ENCODE measurements around the gene ADGRF3.
"Not testable (repeated sequence)": the region's sequence is repeated elsewhere in the genome, so short reads cannot be mapped to it uniquely, and the experiment has no call there.

The ADGRF3 gene

DNA sequence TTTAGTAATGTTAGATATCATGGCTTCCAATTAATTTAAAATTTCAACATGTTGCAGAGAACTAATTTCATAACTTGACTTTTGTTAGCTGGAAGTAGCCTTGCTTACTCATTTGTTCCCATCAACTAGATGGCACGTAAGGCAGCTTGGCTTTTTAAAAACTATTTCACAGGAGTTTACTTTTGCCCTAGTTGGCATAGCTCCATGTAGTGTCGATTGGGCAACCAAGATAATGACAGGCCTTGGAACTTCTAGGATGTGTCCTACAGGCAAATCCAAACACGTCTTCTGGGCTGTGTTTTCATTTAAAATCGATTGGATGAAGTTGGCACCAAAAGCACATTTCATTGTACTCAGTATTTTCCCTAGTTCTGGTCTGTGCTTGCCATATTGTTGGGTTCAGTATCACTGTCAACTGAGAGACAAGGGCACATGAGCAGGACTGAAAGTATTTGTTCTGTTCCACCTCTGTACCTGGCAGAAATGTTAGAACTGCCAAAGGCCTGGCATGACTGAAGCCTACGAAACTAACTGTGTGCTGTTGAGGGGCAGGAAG lies 72.5 kb downstream of the ADGRF3 start:
- no peak for DNase-seq (ENCODE audit: low read depth)

DNA sequence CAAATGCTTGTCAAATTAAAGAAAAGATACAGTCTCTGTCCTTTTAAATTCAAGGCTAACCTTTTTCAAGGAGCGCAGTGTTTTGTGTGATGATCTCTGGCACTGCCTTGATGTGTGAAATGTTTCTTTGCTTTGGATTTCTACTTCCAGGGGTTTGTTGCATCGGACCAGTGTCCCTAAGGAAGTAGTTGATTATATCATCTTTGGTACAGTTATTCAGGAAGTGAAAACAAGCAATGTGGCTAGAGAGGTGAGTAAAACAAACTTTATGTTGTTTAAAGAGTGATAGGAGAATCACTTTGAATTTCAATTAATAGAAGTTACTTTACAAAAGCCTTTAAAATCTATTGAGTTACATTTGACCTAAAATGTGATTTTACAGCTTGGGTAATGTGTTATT lies 73.1 kb downstream of the ADGRF3 start:
- no peak for DNase-seq (ENCODE audit: low read depth)

DNA sequence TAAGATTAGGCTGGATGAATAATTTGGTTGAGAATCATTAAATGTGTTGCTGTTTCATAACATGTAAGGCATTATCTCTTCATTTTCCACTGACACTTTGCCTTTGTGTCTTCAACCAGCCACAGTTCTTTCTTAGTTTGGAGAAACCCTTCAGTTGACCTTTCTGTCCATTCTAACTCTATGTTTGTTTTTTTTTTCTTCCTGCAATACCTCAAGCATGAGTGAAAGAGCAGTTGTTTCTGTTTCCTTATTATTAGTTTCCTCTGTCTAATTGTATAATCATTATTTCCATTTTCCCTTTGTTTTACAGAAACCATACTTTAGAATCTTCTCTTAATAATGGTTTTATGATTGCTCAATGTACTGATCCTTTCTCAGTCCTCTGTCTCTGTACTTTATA lies 76.2 kb downstream of the ADGRF3 start:
- DNase-seq (ENCODE audit: low read depth), result no peak

DNA sequence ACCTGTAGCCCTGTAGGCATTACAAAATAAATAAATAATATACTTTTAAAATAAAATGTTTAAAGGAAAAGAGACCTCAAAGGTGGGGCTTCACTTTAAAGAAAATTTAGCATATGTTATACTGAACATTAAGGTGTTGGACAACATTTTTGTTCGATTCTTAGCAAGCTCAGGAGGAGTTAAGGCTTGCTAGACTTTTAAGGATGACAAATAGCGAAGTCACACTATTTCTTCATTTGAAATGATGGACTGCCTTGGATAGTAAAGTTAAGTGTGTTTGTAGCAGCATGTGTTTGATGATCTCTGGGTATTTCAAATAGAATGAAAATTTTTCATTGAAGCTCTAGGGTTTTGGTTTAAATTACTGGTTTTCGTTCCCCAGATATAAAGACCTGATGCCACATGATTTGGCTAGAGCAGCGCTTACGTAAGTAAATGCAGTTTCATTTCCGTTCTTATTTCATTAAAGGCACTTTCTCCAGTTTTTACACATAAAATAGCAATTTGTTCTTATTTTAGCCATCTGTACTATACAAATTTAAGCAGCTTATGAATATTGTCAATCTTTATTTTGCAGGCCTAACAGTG lies 76.9 kb downstream of the ADGRF3 start:
- no peak for DNase-seq (ENCODE audit: low read depth)

DNA sequence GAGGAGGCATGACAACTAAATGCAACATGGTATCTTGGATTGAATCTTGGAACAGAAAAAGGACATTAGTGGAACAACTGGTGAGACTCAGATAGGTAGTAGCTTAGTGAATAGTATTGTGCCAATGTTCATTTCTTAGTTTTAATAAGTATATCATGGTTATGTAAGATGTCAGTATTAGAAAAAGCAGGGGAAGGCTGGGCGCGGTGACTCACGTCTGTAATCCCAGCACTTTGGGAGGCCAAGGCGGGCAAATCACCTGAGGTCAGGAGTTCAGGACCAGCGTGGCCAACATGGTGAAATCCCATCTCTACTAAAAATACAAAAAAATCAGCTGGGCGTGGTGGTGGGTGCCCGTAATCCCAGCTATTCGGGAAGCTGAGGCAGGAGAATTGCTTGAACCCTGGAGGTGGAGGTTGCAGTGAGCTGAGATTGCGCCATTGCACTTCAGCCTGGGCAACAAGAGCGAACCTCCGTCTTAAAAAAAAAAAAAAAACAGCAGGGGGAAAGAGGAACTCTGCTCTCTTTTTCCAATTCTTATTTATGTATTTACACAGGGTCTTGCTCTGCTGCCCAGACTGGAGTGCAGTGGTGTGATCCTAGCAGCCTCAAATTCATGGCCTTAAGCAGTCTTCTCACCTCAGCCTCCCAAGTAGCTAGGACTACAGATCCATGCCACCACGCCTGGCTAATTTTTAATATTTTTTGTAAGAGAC lies 77.8 kb downstream of the ADGRF3 start:
- not testable (repeated sequence) for DNase-seq (ENCODE audit: low read depth)

DNA sequence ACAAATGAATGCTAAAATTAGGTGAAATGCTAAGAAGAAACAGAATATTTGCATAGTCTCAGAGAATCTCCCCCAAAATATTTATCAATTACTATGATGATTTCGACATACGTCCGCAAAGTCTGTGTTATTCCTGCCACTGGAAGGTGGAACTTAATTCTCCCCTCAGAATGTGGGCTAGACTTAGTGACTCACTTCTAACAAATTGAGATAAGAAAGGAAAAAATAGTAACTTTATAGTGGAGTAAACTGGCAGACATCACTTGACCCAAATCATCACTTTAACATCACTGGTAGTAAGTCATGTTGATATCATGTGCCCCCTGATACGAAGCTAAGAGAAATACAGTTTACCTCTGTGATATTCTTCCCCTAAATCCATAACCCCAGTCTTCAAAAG lies 78.4 kb downstream of the ADGRF3 start:
- DNase-seq (ENCODE audit: low read depth), result no peak

DNA sequence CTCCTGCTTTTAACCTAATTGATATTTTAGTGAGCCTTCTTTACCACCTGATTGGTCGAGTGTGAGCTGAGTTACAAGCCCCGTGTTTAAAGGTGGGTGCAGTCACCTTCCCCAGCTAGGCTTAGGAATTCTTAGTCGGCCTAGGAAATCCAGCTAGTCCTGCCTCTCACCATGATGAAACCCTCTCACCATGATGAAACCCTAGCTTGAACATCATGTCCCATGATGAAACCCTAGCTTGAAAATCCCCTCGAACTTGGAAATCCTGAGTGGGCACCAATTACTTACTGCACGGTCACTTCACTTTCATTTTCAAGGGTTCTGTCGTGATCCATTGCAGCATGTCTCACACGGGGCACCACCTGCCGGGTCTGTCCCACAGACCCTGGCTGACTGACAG lies 87.8 kb downstream of the ADGRF3 start:
- DNase-seq (ENCODE audit: low read depth), result not testable (repeated sequence)
